ENCODE results near the gene B3GNT2. TPM values are rescaled to one million over a fixed set of nuclear protein-coding genes. Genes with fewer than 3 reads are reported as not detected.

Gene B3GNT2
- total RNA-seq, 1 donor from 2014 or later = 38.0 TPM

GRCh38 chr2:62187246-62187645 lies 8.7 kb upstream of the B3GNT2 start:
- no peaks in the 10 kb centered on the region for H3K36me3 ChIP-seq
- no peaks in the 10 kb centered on the region for H3K27me3 ChIP-seq (ENCODE audit: low read depth)
- no peak overlapping the region for H3K4me3 ChIP-seq
- H3K9me3 ChIP-seq = no peaks in the 10 kb centered on the region
- TF ChIP-seq CTCF (IDR thresholded peaks at IDR 0.05) = no peak
- ATAC-seq = peak in 1 of 2 donors; percentile 15
- peaks cover 12% of the 10 kb centered on the region for H3K4me1 ChIP-seq
- no peak overlapping the region for H3K27ac ChIP-seq
- no peak for DNase-seq
- intact Hi-C loops (cut with DNase I) = no loop called here

- no peak for TF ChIP-seq CTCF (IDR thresholded peaks at IDR 0.05)
- H3K36me3 ChIP-seq = no peaks in the 10 kb centered on the region
- peaks cover 12% of the 10 kb centered on the region for H3K4me1 ChIP-seq
- ATAC-seq (no peak), DNase-seq (no peak)
- H3K4me3 ChIP-seq = no peak overlapping the region
- no peaks in the 10 kb centered on the region for H3K27me3 ChIP-seq (ENCODE audit: low read depth)
- H3K9me3 ChIP-seq = no peaks in the 10 kb centered on the region
- H3K27ac ChIP-seq = no peak overlapping the region
- intact Hi-C loops (cut with DNase I) = no loop called here
Measured at GRCh38 chr2:62188416-62188815, 7.5 kb upstream of the B3GNT2 start.

- no peak for TF ChIP-seq CTCF (IDR thresholded peaks at IDR 0.05)
- no peak overlapping the region for H3K27ac ChIP-seq
Measured at GRCh38 chr2:62189196-62189595, 6.7 kb upstream of the B3GNT2 start.

GRCh38 chr2:62192811-62193210 lies 3.1 kb upstream of the B3GNT2 start:
- no peak for TF ChIP-seq CTCF (IDR thresholded peaks at IDR 0.05)
- Histone ChIP-seq H3K27ac (no peak overlapping the region), H3K4me1 (peaks cover 12% of the 10 kb centered on the region), H3K36me3 (no peaks in the 10 kb centered on the region), H3K9me3 (no peaks in the 10 kb centered on the region), H3K27me3 (ENCODE audit: low read depth) (no peaks in the 10 kb centered on the region), H3K4me3 (no peak overlapping the region)
- intact Hi-C loops (cut with DNase I) = no loop called here
- ATAC-seq = no peak
- DNase-seq = no peak

More at GRCh38 chr2:62189196-62189595, 6.7 kb upstream of the B3GNT2 start:
- no peaks in the 10 kb centered on the region for H3K27me3 ChIP-seq (ENCODE audit: low read depth)
- DNase-seq (no peak), ATAC-seq (no peak)
- H3K36me3 ChIP-seq = no peaks in the 10 kb centered on the region
- H3K9me3 ChIP-seq = no peaks in the 10 kb centered on the region
- intact Hi-C loops (cut with DNase I) = no loop called here
- H3K4me3 ChIP-seq = no peak overlapping the region
- peaks cover 12% of the 10 kb centered on the region for H3K4me1 ChIP-seq

- Histone ChIP-seq H3K36me3 (no peaks in the 10 kb centered on the region), H3K27ac (peak overlapping the region; percentile 97), H3K4me1 (peaks cover 32% of the 10 kb centered on the region), H3K27me3 (ENCODE audit: low read depth) (no peaks in the 10 kb centered on the region), H3K4me3 (peak overlapping the region; percentile 97), H3K9me3 (no peaks in the 10 kb centered on the region)
- DNase-seq (peak; percentile 55), ATAC-seq (peak in 1 of 2 donors; percentile 3)
- intact Hi-C loops (cut with DNase I) = no loop called here
- TF ChIP-seq CTCF (IDR thresholded peaks at IDR 0.05) = no peak
Measured at GRCh38 chr2:62194558-62195420, 1.1 kb upstream of the B3GNT2 start.
